ENCODE measurements around the gene PCDH9.

The PCDH9 gene

GRCh38 chr13:66482836-66483235 is 747.3 kb downstream of the PCDH9 start:
- no peak for TF ChIP-seq CTCF (IDR thresholded peaks at IDR 0.05; ENCODE audit: extremely low read depth, missing control alignments)
- DNase-seq (ENCODE audit: low spot score) = no peak

- DNase-seq (ENCODE audit: low spot score) = no peak
- TF ChIP-seq CTCF (IDR thresholded peaks at IDR 0.05; ENCODE audit: extremely low read depth, missing control alignments) = no peak
Observed at GRCh38 chr13:66477816-66478215, 752.3 kb downstream of the PCDH9 start.

DNA sequence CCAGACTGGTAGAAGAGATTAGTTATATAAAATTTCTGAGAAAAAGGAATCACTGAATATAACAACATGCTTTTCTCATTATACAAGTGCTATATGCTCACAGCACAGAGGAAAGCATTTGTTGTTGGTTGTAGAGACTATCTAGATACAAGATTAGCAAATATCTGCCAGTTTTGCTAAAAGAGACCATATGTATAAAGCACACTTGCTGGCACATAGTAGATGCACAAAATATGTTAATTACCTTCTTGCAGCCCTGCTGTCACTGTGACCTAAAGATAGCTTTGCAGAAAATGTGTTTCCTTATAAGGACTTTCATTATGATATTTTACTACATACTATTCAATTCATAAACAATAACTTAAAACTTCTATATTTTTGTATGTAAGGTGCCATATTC is 755.1 kb downstream of the PCDH9 start:
- TF ChIP-seq CTCF (IDR thresholded peaks at IDR 0.05; ENCODE audit: extremely low read depth, missing control alignments) = no peak
- DNase-seq (ENCODE audit: low spot score) = no peak

GRCh38 chr13:66469745-66470144 is 760.4 kb downstream of the PCDH9 start:
- TF ChIP-seq CTCF (IDR thresholded peaks at IDR 0.05; ENCODE audit: extremely low read depth, missing control alignments) = no peak
- no peak for DNase-seq (ENCODE audit: low spot score)

DNA sequence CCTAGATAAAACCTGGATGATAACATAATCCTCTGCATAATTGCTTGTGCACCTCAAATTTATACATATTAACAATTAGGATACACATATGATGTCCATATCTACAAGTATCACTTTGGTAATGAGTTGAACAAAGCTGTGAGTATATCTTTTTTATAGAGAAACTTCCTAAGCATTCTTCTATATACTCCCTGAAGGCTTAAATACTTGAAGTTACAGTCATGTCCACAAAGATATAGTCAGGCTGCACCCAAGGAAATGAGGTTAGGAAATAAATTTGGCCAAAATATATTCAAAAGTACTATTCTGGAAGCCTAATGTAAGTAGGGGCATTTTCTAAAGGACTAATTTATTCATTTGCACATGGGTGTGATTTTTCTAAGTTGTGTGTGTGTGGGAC is 761.5 kb downstream of the PCDH9 start:
- DNase-seq (ENCODE audit: low spot score) = no peak
- no peak for TF ChIP-seq CTCF (IDR thresholded peaks at IDR 0.05; ENCODE audit: extremely low read depth, missing control alignments)

DNA sequence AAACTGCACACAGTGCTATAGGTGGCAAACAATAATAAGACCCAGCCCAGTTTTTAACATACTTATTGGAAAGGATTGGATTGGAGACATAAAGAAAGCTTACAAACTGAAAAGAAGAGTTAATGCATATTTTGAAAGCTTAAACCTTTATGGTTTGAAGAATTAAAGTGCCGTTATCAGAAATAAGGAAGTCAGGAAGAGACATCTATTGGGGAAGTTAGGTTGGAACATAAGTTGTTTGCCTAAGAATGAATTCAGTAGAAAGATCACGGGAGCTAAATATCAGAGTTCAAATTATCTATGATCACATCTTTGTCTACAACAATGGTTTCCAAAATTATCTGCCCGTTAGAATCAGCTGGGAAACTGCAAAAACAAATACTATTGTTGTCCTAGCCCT is 767.9 kb downstream of the PCDH9 start:
- no peak for TF ChIP-seq CTCF (IDR thresholded peaks at IDR 0.05; ENCODE audit: extremely low read depth, missing control alignments)
- DNase-seq (ENCODE audit: low spot score) = no peak

- no peak for TF ChIP-seq CTCF (IDR thresholded peaks at IDR 0.05; ENCODE audit: extremely low read depth, missing control alignments)
- DNase-seq (ENCODE audit: low spot score) = no peak
Observed at GRCh38 chr13:66461021-66461420, 769.1 kb downstream of the PCDH9 start.

Data from GM20000 (cell line).